CD8-positive, alpha-beta memory T cell (primary cell): Measurements from ENCODE around the gene PCDH1. TPM values are rescaled to one million over a fixed set of nuclear protein-coding genes. Genes with fewer than 3 reads are reported as not detected.

Experiments used
- CTCF ChIA-PET: fragments of 350-600 bp; sonication (Branson Sonifier 250); formaldehyde crosslinking; loops from one replicate; lab custom pipeline; 2021; ENCODE audit warnings: antibody characterized with exemption; lab: Charles Lee
- POLR2A ChIA-PET: fragments of 350-600 bp; sonication (Branson Sonifier 250); formaldehyde crosslinking; loops from one replicate; lab custom pipeline; 2021; ENCODE audit warnings: antibody characterized with exemption; lab: Charles Lee
- DNase-seq, 5 donors: peaks; one replicate each; pipeline versions ENCODE4 v3.0.0 to v3.0.0-alpha.2; 2020 to 2022; ENCODE audit warnings: mixed read lengths in 1 of 5
- H3K27ac ChIP-seq: one replicate; pipeline ENCODE4 v1.7.0; 2013; ENCODE audit warnings: low read depth, mild to moderate bottlenecking, low read length, moderate library complexity
- H3K27me3 ChIP-seq: 2 replicates; pipeline ENCODE4 v1.7.0; 2013; ENCODE audit warnings: low read length, mild to moderate bottlenecking; ENCODE audit not compliant: insufficient read depth, poor library complexity, severe bottlenecking
- H3K36me3 ChIP-seq: 2 replicates; pipeline ENCODE4 v1.7.0; 2013; ENCODE audit warnings: mild to moderate bottlenecking, low read length, moderate library complexity; ENCODE audit not compliant: insufficient read depth
- H3K4me1 ChIP-seq: 2 replicates; pipeline ENCODE4 v1.7.0; 2013; ENCODE audit warnings: mild to moderate bottlenecking, low read length, moderate library complexity; ENCODE audit not compliant: insufficient read depth
- H3K4me3 ChIP-seq: 2 replicates; pipeline ENCODE4 v1.7.0; 2013; ENCODE audit warnings: mild to moderate bottlenecking, low read length
- H3K9me3 ChIP-seq: 2 replicates; pipeline ENCODE4 v1.7.0; 2013; ENCODE audit warnings: mild to moderate bottlenecking, low read length
- H3K27ac Mint-ChIP-seq, 8 donors: one replicate each; pipeline ENCODE4 v1.8.0; 2020 to 2021; ENCODE audit warnings: mixed read lengths in 8 of 8, mild to moderate bottlenecking in 6 of 8, inconsistent platforms in 3 of 8, moderate library complexity in 3 of 8
- H3K27me3 Mint-ChIP-seq, 2 donors: one replicate each; pipeline ENCODE4 v1.8.0; 2020 to 2021; ENCODE audit warnings: mixed read lengths in 2 of 2, mild to moderate bottlenecking in 1 of 2, moderate library complexity in 1 of 2
- H3K36me3 Mint-ChIP-seq, 3 donors: one replicate each; pipeline ENCODE4 v1.8.0; 2020 to 2021; ENCODE audit warnings: mixed read lengths in 3 of 3, inconsistent platforms in 1 of 3, mild to moderate bottlenecking in 1 of 3
- H3K4me1 Mint-ChIP-seq, 3 donors: one replicate each; pipeline ENCODE4 v1.8.0; 2020 to 2021; ENCODE audit warnings: mixed read lengths in 3 of 3, inconsistent platforms in 1 of 3, mild to moderate bottlenecking in 1 of 3
- H3K4me3 Mint-ChIP-seq, 7 donors: one replicate each; pipeline ENCODE4 v1.8.0; 2020 to 2021; ENCODE audit warnings: mixed read lengths in 7 of 7, mild to moderate bottlenecking in 6 of 7, moderate library complexity in 4 of 7, inconsistent platforms in 2 of 7
- H3K9me3 Mint-ChIP-seq, 5 donors: one replicate each; pipeline ENCODE4 v1.8.0; 2020 to 2022; ENCODE audit warnings: mixed read lengths in 5 of 5, mild to moderate bottlenecking in 3 of 5, moderate library complexity in 2 of 5, inconsistent platforms in 1 of 5
- polyA plus RNA-seq: library from polyadenylated mRNA; unstranded; fragments of 300-500 nt; fragmentation: Illumina TruSeq; gene quantifications from one replicate; pipeline ENCODE4 v1.2.3, GENCODE V29; 2021
- total RNA-seq, 2 experiments: library from RNA; stranded (reverse); gene quantifications; one replicate each; pipeline ENCODE4 v1.2.3, GENCODE V29; 2021

Gene PCDH1
- total and polyA plus RNA-seq, 3 experiments from 2014 or later, result 0.54 TPM; not detected in 2

DNA sequence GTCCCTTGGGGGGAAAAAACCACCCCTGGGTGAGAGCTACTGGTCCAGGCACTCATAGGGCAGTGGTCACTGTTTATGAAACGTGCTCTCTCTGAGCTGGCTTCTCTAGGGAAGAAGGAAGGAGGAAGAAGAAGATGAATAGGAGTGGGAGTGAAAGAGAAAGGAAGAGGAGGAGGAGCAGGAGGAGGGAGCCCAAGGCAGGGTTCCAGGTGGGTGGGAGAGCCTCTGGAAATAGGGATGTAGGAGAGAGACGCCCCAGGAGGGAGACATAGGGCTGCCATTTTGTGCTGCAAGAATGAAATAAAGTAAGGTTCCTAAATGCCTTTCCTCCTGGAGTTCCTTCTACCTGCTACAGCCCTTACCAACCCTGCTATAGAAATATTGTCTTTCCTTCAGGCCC, 65.7 kb downstream of the PCDH1 start:
- H3K27me3 Mint-ChIP-seq, result peaks cover 24 to 76% of the 10 kb centered on the region in 2 donors
- no peaks in the 10 kb centered on the region for H3K4me1 ChIP-seq
- CTCF ChIA-PET, result interaction anchor here (0.9 to 5.5 kb wide), 8 partner anchors 7 to 143 kb away, joined by 3 to 30 read pairs (median 6); partner anchors contain the start of gene PCDH1
- no peak overlapping the region for H3K27ac Mint-ChIP-seq
- H3K27ac ChIP-seq, result no peak overlapping the region
- peaks cover 15% of the 10 kb centered on the region for H3K27me3 ChIP-seq
- H3K36me3 Mint-ChIP-seq, result no peaks in the 10 kb centered on the region
- H3K4me3 Mint-ChIP-seq, result no peak overlapping the region
- no peaks in the 10 kb centered on the region for H3K9me3 Mint-ChIP-seq
- POLR2A ChIA-PET, result interaction anchor here (0.6 kb wide), 1 partner anchor 33 kb away, joined by 3 read pairs; no protein-coding TSS in a partner anchor
- no peaks in the 10 kb centered on the region for H3K4me1 Mint-ChIP-seq
- H3K36me3 ChIP-seq, result no peaks in the 10 kb centered on the region
- H3K4me3 ChIP-seq, result no peak overlapping the region
- no peak for DNase-seq
- no peaks in the 10 kb centered on the region for H3K9me3 ChIP-seq

DNA sequence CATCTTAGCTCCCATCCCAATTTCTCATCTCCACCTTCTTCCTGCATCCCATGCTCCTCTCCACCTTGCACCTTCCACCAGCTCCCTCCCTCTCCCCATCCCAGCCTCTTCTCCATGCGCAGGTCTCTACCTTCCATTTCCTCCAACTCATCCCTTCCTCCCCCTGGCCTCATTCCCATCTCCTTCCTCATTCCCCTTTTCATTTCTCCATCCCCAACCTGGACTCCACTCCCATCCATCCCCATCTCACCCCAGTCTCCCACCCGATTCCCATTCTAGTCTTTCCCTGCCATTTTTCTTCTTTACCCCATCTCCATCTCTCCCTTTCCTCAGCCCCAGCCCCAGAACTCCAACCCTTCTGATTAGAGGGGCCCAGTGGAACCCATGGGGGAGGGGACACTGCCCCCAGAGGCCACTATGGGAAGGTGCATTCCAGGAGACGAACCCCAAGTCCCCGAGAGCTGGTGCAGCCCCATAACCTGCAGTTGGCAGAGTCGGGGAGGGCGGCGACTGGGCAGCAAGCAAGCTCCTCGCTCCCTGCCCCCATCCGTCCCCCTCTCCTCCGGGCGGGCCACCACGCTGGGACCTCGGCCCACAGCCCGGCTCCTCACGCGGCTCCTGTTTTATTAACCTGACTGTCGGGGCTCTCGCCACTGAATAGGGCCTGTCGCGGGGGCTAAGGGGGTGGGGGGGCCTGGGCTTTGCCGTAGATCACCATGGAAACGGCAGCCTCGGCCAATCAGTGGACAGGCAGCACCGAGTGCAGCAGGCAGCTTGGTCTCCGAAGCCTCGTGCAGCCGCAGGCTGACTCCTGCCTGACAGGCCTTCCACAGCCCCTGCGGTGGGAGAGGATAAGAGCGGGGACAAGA, 66.7 kb downstream of the PCDH1 start:
- H3K27me3 ChIP-seq, result peaks cover 17% of the 10 kb centered on the region
- POLR2A ChIA-PET, result no interaction called here
- H3K4me1 Mint-ChIP-seq, result no peaks in the 10 kb centered on the region

GRCh38 chr5:141810702-141811101, 67.5 kb downstream of the PCDH1 start:
- CTCF ChIA-PET, result interaction anchor here (1.1 to 4.5 kb wide), 7 partner anchors 9 to 141 kb away, joined by 3 to 14 read pairs (median 7); no protein-coding TSS in a partner anchor
- Mint-ChIP-seq H3K27ac (no peak overlapping the region), H3K4me1 (no peaks in the 10 kb centered on the region), H3K4me3 (no peak overlapping the region), H3K9me3 (no peaks in the 10 kb centered on the region), H3K36me3 (no peaks in the 10 kb centered on the region), H3K27me3 (peaks cover 25 to 78% of the 10 kb centered on the region in 2 donors)
- no peak overlapping the region for H3K4me3 ChIP-seq
- POLR2A ChIA-PET, result no interaction called here
- no peaks in the 10 kb centered on the region for H3K4me1 ChIP-seq
- peaks cover 17% of the 10 kb centered on the region for H3K27me3 ChIP-seq
- DNase-seq, result no peak
- no peak overlapping the region for H3K27ac ChIP-seq
- no peaks in the 10 kb centered on the region for H3K9me3 ChIP-seq
- no peaks in the 10 kb centered on the region for H3K36me3 ChIP-seq

More for the DNA sequence above, 66.7 kb downstream of the PCDH1 start:
- H3K27ac Mint-ChIP-seq, result no peak overlapping the region
- Histone ChIP-seq H3K4me1 (no peaks in the 10 kb centered on the region), H3K36me3 (no peaks in the 10 kb centered on the region), H3K9me3 (no peaks in the 10 kb centered on the region), H3K27ac (no peak overlapping the region), H3K4me3 (no peak overlapping the region)
- H3K36me3 Mint-ChIP-seq, result no peaks in the 10 kb centered on the region
- DNase-seq, result peak in 3 of 5 donors; percentile 2 to 12 (median 6)
- no peak overlapping the region for H3K4me3 Mint-ChIP-seq
- H3K27me3 Mint-ChIP-seq, result peaks cover 25 to 76% of the 10 kb centered on the region in 2 donors
- CTCF ChIA-PET, result interaction anchor here (0.7 to 5.5 kb wide), 13 partner anchors 8 to 142 kb away, joined by 3 to 30 read pairs (median 4); partner anchors contain the start of gene PCDH1
- H3K9me3 Mint-ChIP-seq, result no peaks in the 10 kb centered on the region

DNA sequence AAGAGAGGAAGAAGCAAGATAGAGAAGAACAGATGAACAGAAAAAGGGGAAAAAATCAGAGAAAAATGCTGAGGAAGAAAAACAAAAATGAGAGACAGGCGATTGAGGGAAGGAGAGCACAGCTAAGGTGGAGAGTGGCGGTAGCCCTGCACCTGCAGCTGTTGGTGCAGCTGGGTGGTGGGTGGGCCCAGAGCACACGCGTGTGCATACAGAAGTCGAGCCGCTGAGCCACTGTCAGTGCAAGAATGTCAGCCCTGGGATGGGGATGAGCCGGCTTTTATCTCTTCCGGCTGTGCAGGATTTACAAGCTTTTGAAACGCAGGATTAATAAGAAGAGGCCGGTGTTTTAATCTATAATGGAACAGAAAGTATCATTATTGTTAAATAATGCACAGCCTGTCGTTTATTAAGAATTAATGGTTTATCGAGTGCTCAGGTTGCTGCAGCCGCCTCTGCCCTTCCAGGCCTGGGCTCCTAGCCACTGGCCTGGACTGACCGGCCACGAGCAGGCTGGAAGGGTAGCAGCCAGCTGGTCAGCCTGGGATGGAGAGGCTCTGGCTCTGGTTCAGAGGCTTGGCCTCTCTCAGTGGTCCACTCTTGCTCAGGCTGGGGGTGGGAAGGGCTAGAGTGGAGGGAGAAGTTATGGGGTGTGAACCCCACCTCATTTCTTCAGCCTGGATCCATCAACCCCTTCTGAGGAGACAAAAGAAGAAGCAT, 68.7 kb downstream of the PCDH1 start:
- peaks cover 34 to 79% of the 10 kb centered on the region in 2 donors for H3K27me3 Mint-ChIP-seq
- H3K27me3 ChIP-seq, result peaks cover 25% of the 10 kb centered on the region

DNA sequence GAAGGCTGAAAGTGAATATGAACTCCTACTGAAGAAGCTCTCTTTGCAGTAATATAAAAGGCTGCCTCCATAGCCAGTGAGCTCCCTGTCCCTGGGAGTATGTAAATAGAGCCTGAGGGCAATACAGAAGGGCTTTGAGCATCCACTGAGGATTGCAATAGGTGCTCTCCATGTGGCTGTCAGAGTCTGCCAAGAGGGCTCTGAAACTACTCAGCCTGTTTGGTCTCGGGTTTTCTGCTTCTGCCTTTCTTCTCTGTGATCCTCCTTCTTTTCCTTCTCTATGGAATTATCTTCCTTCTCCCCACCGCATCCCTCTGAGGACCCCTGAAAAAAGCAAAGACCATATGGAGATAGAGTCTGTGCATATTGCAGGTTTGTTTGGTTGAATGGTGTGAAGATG, 69.4 kb downstream of the PCDH1 start:
- Histone ChIP-seq H3K27ac (no peak overlapping the region), H3K4me1 (no peaks in the 10 kb centered on the region), H3K27me3 (peaks cover 25% of the 10 kb centered on the region), H3K36me3 (no peaks in the 10 kb centered on the region), H3K9me3 (no peaks in the 10 kb centered on the region), H3K4me3 (no peak overlapping the region)
- Mint-ChIP-seq H3K27me3 (peaks cover 41 to 79% of the 10 kb centered on the region in 2 donors), H3K4me3 (no peak overlapping the region), H3K27ac (no peak overlapping the region), H3K4me1 (no peaks in the 10 kb centered on the region), H3K36me3 (no peaks in the 10 kb centered on the region), H3K9me3 (no peaks in the 10 kb centered on the region)
- DNase-seq, result no peak
- POLR2A ChIA-PET, result no interaction called here
- CTCF ChIA-PET, result interaction anchor here (1.1 to 1.9 kb wide), 2 partner anchors 24 to 116 kb away, joined by 3 to 4 read pairs; no protein-coding TSS in a partner anchor

More for the DNA sequence above, 68.7 kb downstream of the PCDH1 start:
- no peak overlapping the region for H3K27ac Mint-ChIP-seq
- H3K4me1 Mint-ChIP-seq, result no peaks in the 10 kb centered on the region
- H3K27ac ChIP-seq, result no peak overlapping the region
- no peak overlapping the region for H3K4me3 ChIP-seq
- ChIA-PET CTCF (interaction anchor here (1.9 kb wide), 1 partner anchor 25 kb away, joined by 4 read pairs; no protein-coding TSS in a partner anchor), POLR2A (no interaction called here)
- H3K36me3 Mint-ChIP-seq, result no peaks in the 10 kb centered on the region
- H3K36me3 ChIP-seq, result no peaks in the 10 kb centered on the region
- no peaks in the 10 kb centered on the region for H3K9me3 Mint-ChIP-seq
- no peaks in the 10 kb centered on the region for H3K9me3 ChIP-seq
- no peaks in the 10 kb centered on the region for H3K4me1 ChIP-seq
- H3K4me3 Mint-ChIP-seq, result no peak overlapping the region
- DNase-seq, result no peak

DNA sequence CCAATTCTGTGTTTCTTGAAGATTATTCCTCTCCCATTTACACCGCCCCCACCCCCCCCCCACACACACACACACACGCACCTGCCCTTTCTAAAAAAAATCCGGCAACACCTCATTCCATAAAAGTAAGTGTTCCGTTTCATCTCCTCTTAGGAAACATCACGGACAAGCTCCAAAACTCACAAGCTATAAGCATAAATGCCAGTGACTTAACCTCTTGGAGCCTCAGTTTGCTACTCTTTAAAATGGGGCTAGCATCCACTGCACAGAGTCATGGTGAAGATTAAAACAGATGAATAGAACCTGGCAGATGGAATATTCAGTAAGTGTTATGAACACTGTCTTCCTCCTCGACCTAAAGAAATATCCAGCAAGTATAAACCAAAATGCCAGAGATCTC, 70.5 kb downstream of the PCDH1 start:
- Mint-ChIP-seq H3K4me1 (no peaks in the 10 kb centered on the region), H3K27ac (no peak overlapping the region), H3K4me3 (no peak overlapping the region), H3K27me3 (peaks cover 44 to 84% of the 10 kb centered on the region in 2 donors), H3K36me3 (no peaks in the 10 kb centered on the region), H3K9me3 (no peaks in the 10 kb centered on the region)
- ChIA-PET CTCF (interaction anchor here (0.7 to 1.9 kb wide), 4 partner anchors 23 to 124 kb away, joined by 3 to 4 read pairs (median 4); no protein-coding TSS in a partner anchor), POLR2A (no interaction called here)
- H3K36me3 ChIP-seq, result no peaks in the 10 kb centered on the region
- no peaks in the 10 kb centered on the region for H3K4me1 ChIP-seq
- H3K4me3 ChIP-seq, result no peak overlapping the region
- H3K27ac ChIP-seq, result no peak overlapping the region
- peaks cover 25% of the 10 kb centered on the region for H3K27me3 ChIP-seq
- DNase-seq, result no peak
- H3K9me3 ChIP-seq, result no peaks in the 10 kb centered on the region

GRCh38 chr5:141807329-141807728, 70.9 kb downstream of the PCDH1 start:
- Mint-ChIP-seq H3K27me3 (peaks cover 40 to 84% of the 10 kb centered on the region in 2 donors), H3K4me3 (no peak overlapping the region), H3K36me3 (no peaks in the 10 kb centered on the region), H3K27ac (peak overlapping the region in 1 of 8 donors; percentile 10), H3K4me1 (no peaks in the 10 kb centered on the region), H3K9me3 (no peaks in the 10 kb centered on the region)
- Histone ChIP-seq H3K36me3 (no peaks in the 10 kb centered on the region), H3K27ac (no peak overlapping the region), H3K4me3 (no peak overlapping the region), H3K9me3 (no peaks in the 10 kb centered on the region), H3K27me3 (peaks cover 25% of the 10 kb centered on the region), H3K4me1 (no peaks in the 10 kb centered on the region)
- CTCF ChIA-PET, result interaction anchor here (0.7 to 1.3 kb wide), 3 partner anchors 76 to 123 kb away, joined by 3 to 4 read pairs (median 3); no protein-coding TSS in a partner anchor
- POLR2A ChIA-PET, result no interaction called here
- no peak for DNase-seq
